ENCODE results near the gene CCDC15. TPM values are rescaled to one million over a fixed set of nuclear protein-coding genes. Genes with fewer than 3 reads are reported as not detected.

Gene CCDC15
- total and polyA plus RNA-seq, 9 donors: 0.82 to 1.9 (median 1.1) TPM

DNA sequence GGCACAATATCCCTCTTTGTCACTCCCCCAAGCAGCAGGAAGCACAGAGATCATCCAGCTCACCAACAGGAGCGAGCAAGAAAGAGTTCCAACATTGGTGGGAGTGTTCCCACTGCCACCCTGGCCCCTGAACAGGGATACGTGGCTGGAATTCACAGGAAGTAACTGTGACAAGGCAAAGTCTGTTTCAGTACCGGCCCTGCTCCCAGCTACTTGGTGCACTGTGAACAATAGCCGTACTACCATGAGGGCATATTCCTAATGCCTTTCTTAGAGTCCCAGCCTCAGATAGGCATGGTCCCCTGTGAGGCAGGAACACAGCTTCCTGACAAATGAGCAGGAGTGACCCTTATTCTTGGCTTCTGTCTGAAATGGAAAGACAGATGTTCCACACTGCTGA lies 107.3 kb downstream of the CCDC15 start:
- intact Hi-C loops (cut with DNase I): no loop called here
- peaks cover 5% of the 10 kb centered on the region for H3K4me1 ChIP-seq (ENCODE audit: insufficient read depth)
- no peaks in the 10 kb centered on the region for H3K9me3 ChIP-seq
- H3K27me3 ChIP-seq: no peaks in the 10 kb centered on the region
- H3K36me3 ChIP-seq: no peaks in the 10 kb centered on the region
- WGBS, 3 donors: 52 to 62% (median 61%) methylated on average over 4 of the region's 4 CpGs
- H3K27ac ChIP-seq: no peak overlapping the region
- DNase-seq: peak in 1 of 5 donors; percentile 6
- no peak overlapping the region for H3K4me3 ChIP-seq
- no peak for TF ChIP-seq EP300 (IDR thresholded peaks at IDR 0.05)
- no peak for TF ChIP-seq POLR2A (IDR thresholded peaks at IDR 0.05)
- TF ChIP-seq, protein P1, sequence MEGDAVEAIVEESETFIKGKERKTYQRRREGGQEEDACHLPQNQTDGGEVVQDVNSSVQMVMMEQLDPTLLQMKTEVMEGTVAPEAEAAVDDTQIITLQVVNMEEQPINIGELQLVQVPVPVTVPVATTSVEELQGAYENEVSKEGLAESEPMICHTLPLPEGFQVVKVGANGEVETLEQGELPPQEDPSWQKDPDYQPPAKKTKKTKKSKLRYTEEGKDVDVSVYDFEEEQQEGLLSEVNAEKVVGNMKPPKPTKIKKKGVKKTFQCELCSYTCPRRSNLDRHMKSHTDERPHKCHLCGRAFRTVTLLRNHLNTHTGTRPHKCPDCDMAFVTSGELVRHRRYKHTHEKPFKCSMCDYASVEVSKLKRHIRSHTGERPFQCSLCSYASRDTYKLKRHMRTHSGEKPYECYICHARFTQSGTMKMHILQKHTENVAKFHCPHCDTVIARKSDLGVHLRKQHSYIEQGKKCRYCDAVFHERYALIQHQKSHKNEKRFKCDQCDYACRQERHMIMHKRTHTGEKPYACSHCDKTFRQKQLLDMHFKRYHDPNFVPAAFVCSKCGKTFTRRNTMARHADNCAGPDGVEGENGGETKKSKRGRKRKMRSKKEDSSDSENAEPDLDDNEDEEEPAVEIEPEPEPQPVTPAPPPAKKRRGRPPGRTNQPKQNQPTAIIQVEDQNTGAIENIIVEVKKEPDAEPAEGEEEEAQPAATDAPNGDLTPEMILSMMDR (IDR thresholded peaks at IDR 0.05): no peak

DNA sequence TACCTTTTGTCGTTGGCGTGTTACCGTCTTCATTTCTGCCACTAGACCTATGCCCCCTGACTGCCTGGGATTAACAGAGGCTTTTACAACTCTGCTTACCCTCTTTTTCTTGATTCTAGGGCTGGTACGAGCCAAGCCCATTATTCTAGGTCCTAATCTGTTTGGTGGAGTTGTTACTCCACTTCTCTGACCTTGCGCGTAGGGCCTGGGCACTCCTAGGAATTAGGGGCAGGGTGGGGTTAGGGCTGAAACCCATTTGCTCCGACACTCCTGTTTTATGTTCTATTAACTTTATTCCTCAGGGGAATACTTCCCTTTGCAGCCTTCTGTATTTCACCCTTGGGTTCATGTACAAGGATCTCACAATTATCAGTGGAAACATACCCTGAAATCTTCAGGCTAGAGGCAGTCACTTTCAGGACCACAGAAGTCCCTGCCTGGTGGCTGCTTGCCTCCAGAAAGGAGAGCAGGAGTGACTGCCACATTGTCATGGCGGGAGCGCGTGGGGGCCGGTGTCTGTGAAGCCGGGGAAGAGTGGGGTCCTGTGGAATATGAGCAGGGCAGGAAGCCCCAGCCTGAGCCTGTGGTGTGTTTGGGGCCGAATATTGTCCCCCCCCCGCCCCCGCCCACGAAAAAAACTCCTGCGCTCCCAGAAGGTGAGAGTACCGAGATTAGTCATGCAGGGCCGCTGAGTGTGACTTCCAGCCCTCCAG lies 108.4 kb downstream of the CCDC15 start:
- WGBS, 3 donors: 36 to 43% (median 42%) methylated on average over 19 of the region's 19 CpGs
- Histone ChIP-seq H3K4me3 (peak overlapping the region; percentile 59), H3K27ac (no peak overlapping the region), H3K4me1 (ENCODE audit: insufficient read depth) (peaks cover 5% of the 10 kb centered on the region), H3K36me3 (no peaks in the 10 kb centered on the region), H3K27me3 (no peaks in the 10 kb centered on the region), H3K9me3 (no peaks in the 10 kb centered on the region)
- intact Hi-C loops (cut with DNase I): no loop called here
- DNase-seq: no peak
- TF ChIP-seq, protein P1 (IDR thresholded peaks at IDR 0.05): no peak
- no peak for TF ChIP-seq EP300 (IDR thresholded peaks at IDR 0.05)
- no peak for TF ChIP-seq POLR2A (IDR thresholded peaks at IDR 0.05)

DNA sequence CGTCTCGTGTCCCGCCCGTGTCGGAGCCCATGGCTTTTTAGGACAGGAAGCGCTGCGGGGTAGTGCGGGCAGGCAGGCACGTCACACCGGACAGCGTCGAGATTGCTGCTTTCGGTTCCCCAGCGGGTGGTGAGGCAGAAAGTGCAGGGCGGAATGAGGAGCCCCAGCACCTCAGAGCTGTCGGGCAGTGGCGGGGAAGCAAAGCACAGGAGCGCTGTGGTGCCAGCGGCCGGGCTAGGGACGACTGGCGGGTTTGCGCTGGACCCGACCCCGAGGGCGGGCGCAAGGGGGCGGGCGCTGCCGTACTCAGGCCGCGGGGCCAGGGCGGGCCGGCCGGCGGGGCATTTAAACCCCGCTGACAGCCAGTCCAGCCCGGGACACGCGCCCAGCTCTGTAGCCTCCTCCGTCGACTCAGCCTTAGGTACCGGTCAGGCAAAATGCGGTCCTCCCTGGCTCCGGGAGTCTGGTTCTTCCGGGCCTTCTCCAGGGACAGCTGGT lies 109.0 kb downstream of the CCDC15 start, which contains the start of gene SLC37A2:
TSS of gene SLC37A2 (plus strand) at position 375 of the 498 bp plus-strand sequence. CDS start at position 438, 63 bp downstream.
- H3K36me3 ChIP-seq: no peaks in the 10 kb centered on the region
- WGBS, 3 donors: 0 to 4% (median 1%) methylated on average over 34 to 46 of the region's 46 CpGs
- H3K27ac ChIP-seq: peak within 1 kb of the TSS in 1 of 2 donors; percentile 42
- peak within 1 kb of the TSS; percentile 59 for H3K4me3 ChIP-seq
- H3K4me1 ChIP-seq (ENCODE audit: insufficient read depth): peaks cover 5% of the 10 kb centered on the region
- peak; percentile 40 to 76 (median 55) for DNase-seq
- intact Hi-C loops (cut with DNase I): no loop called here
- H3K27me3 ChIP-seq: no peaks in the 10 kb centered on the region
- TF ChIP-seq POLR2A (IDR thresholded peaks at IDR 0.05): no peak
- TF ChIP-seq EP300 (IDR thresholded peaks at IDR 0.05): no peak
- TF ChIP-seq, protein P1 (IDR thresholded peaks at IDR 0.05): no peak
- H3K9me3 ChIP-seq: no peaks in the 10 kb centered on the region

DNA sequence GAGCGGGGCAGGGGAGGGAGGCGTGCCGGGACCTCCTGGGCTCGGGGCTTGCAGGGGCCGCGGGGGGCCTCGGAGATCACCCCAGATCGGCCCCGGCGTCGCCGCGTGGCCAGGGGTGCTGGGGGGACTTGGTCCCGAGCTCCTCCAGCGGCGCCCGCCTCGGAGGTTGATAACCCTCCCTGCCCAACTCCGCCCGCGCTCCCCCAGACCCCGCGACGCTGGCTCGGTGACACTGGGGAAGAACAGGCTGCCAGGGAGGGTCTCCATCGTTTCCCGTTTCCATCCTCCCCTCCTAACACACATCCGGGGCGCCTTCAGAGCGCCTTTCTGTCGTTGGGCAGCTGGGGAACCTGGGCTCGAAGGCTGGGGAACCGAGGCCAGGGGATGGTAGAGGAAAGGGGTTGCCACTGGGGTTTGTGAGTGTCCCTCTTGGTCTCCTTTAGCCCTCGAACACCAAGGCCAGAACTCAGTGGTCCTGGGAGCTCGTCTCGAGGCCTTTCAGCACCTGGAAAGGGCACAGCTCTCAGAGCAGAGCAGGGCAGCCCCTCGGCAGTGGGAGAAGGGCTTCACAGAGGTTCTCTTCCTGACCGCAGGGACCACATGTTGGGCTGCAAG lies 109.5 kb downstream of the CCDC15 start:
- H3K4me1 ChIP-seq (ENCODE audit: insufficient read depth): peaks cover 5% of the 10 kb centered on the region
- 3 to 4% (median 3%) methylated on average over 25 to 38 of the region's 38 CpGs for WGBS, 3 donors
- H3K4me3 ChIP-seq: peak overlapping the region; percentile 59
- H3K27ac ChIP-seq: peak overlapping the region in 1 of 2 donors; percentile 42
- no peak for TF ChIP-seq POLR2A (IDR thresholded peaks at IDR 0.05)
- no peaks in the 10 kb centered on the region for H3K27me3 ChIP-seq
- H3K9me3 ChIP-seq: no peaks in the 10 kb centered on the region
- H3K36me3 ChIP-seq: no peaks in the 10 kb centered on the region
- intact Hi-C loops (cut with DNase I): no loop called here
- DNase-seq: no peak

DNA sequence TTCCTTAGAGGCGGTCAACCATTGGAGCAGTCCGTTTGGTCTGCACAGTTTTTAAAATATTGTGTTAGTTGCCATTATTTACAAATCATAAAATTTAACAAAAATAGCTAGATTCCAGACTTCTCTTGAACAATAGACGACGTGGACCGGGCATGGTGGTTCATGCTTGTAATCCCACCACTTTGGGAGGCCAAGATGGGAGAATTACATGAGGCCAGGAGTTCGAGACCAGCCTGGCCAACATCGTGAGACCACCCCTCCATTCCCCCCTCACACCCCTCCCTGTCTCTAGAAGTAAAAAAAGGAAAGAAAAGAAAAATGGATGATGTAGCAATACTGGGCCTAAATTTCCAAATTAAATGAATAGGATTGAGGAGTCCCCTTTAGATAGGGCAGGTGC lies 110.1 kb downstream of the CCDC15 start:
- no peak for DNase-seq
- WGBS, 3 donors: 61 to 69% (median 64%) methylated on average over 7 of the region's 7 CpGs
- TF ChIP-seq, protein P1 (IDR thresholded peaks at IDR 0.05): no peak
- TF ChIP-seq POLR2A (IDR thresholded peaks at IDR 0.05) (no peak), EP300 (IDR thresholded peaks at IDR 0.05) (no peak)
- no peaks in the 10 kb centered on the region for H3K36me3 ChIP-seq
- H3K9me3 ChIP-seq: no peaks in the 10 kb centered on the region
- no peaks in the 10 kb centered on the region for H3K27me3 ChIP-seq
- H3K4me3 ChIP-seq: no peak overlapping the region
- no peak overlapping the region for H3K27ac ChIP-seq
- peaks cover 5% of the 10 kb centered on the region for H3K4me1 ChIP-seq (ENCODE audit: insufficient read depth)
- intact Hi-C loops (cut with DNase I): no loop called here

Data from ovary (tissue), 9 donors.